HepG2 (cell line): ENCODE data around the gene UPB1.

Source experiments
- ZBTB1 ChIP-seq: sonication (generic); formaldehyde crosslinking; IDR thresholded peaks from 2 replicates; pipeline ENCODE4 v1.4.0; 2020; ENCODE audit warnings: missing genetic modification reagents, borderline replicate concordance
- ZNF768 ChIP-seq: sonication (generic); formaldehyde crosslinking; IDR thresholded peaks from 2 replicates; pipeline ENCODE4 v1.4.0; 2020; ENCODE audit warnings: missing genetic modification reagents
- TF ChIP-seq, protein P1 (sequence below): sonication (generic); formaldehyde crosslinking; IDR thresholded peaks from 2 replicates; pipeline ENCODE4 v1.5.1; 2020; ENCODE audit warnings: mild to moderate bottlenecking, moderate library complexity, missing genetic modification reagents

DNA sequence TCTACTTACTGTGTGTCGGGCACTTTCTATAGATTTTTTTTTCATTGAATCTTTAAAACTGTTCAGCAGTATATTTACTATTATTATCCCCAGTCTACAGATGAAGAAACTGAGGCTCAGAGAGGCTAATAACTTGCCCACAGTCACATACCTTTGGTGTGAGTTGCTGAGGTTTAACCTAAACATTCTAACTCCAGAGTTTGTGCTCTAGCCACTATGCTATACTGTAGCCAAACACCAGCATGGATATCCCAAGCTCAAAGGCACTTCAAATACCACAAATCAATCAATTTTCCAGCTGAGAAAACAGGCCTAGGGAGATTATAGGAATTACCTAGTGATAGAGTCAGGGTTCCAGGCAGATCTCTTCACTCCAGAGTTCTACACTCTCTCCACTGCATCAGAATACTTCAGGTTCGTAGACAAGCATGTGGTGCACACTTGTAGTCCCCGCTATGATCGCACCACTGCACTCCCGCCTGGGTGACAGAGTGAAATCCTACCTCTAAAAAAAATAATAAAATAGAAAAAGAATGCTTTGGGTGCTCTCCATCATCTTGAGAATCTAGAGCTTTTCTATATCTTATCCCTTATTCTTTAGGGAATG lies 20.4 kb upstream of the UPB1 start:
- TF ChIP-seq, protein P1, sequence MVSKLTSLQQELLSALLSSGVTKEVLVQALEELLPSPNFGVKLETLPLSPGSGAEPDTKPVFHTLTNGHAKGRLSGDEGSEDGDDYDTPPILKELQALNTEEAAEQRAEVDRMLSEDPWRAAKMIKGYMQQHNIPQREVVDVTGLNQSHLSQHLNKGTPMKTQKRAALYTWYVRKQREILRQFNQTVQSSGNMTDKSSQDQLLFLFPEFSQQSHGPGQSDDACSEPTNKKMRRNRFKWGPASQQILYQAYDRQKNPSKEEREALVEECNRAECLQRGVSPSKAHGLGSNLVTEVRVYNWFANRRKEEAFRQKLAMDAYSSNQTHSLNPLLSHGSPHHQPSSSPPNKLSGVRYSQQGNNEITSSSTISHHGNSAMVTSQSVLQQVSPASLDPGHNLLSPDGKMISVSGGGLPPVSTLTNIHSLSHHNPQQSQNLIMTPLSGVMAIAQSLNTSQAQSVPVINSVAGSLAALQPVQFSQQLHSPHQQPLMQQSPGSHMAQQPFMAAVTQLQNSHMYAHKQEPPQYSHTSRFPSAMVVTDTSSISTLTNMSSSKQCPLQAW (CRISPR knock-in tag): no peak
- TF ChIP-seq ZNF768 (CRISPR knock-in tag): no peak
- TF ChIP-seq ZBTB1 (CRISPR knock-in tag): no peak
